ENCODE data around the gene ARMCX6.
"Not testable (repeated sequence)": the region's sequence is repeated elsewhere in the genome, so short reads cannot be mapped to it uniquely, and the experiment has no call there.

The ARMCX6 gene

GRCh38 chrX:101617211-101618191, at the start of gene ARMCX6:
ARMCX6 (minus strand) TSS chrX:101618000; CDS start chrX:101616620, 1,380 bp downstream.
- DNase-seq (ENCODE audit: low read depth in 3 of 3): peak; percentile 36 to 56 (median 48)

- no peak for DNase-seq (ENCODE audit: low read depth in 3 of 3)
Observed at GRCh38 chrX:101659601-101660063, 41.8 kb upstream of the ARMCX6 start, which contains the start of gene ARMCX2. ARMCX2 (minus strand) TSS chrX:101659850; CDS start chrX:101657588, 2,262 bp downstream.

- DNase-seq (ENCODE audit: low read depth in 3 of 3): peak; percentile 21 to 62 (median 34)
Observed at GRCh38 chrX:101658661-101659491, 41.1 kb upstream of the ARMCX6 start.

GRCh38 chrX:101657495-101657894, 39.7 kb upstream of the ARMCX6 start:
- DNase-seq (ENCODE audit: low read depth in 3 of 3): no peak

GRCh38 chrX:101656817-101657216, 39.0 kb upstream of the ARMCX6 start:
- no peak for DNase-seq (ENCODE audit: low read depth in 3 of 3)

GRCh38 chrX:101655534-101655933, 37.7 kb upstream of the ARMCX6 start:
- DNase-seq (ENCODE audit: low read depth in 3 of 3): no peak

- DNase-seq (ENCODE audit: low read depth in 3 of 3): not testable (repeated sequence)
Observed at GRCh38 chrX:101647716-101648115, 29.9 kb upstream of the ARMCX6 start.

GRCh38 chrX:101642093-101642492, 24.3 kb upstream of the ARMCX6 start:
- DNase-seq (ENCODE audit: low read depth in 3 of 3): no peak

GRCh38 chrX:101639583-101639982, 21.8 kb upstream of the ARMCX6 start:
- DNase-seq (ENCODE audit: low read depth in 3 of 3): no peak

- no peak for DNase-seq (ENCODE audit: low read depth in 3 of 3)
Observed at GRCh38 chrX:101619364-101619763, 1.6 kb upstream of the ARMCX6 start.

GRCh38 chrX:101605728-101606127, 12.1 kb downstream of the ARMCX6 start:
- no peak for DNase-seq (ENCODE audit: low read depth in 3 of 3)

GRCh38 chrX:101605146-101605545, 12.7 kb downstream of the ARMCX6 start:
- DNase-seq (ENCODE audit: low read depth in 3 of 3): no peak

- no peak for DNase-seq (ENCODE audit: low read depth in 3 of 3)
Observed at GRCh38 chrX:101602077-101602476, 15.7 kb downstream of the ARMCX6 start.

GRCh38 chrX:101599592-101599991, 18.2 kb downstream of the ARMCX6 start:
- not testable (repeated sequence) for DNase-seq (ENCODE audit: low read depth in 3 of 3)

- peak in 1 of 3 donors; percentile 39 for DNase-seq (ENCODE audit: low read depth in 3 of 3)
Observed at GRCh38 chrX:101595739-101596419, 21.9 kb downstream of the ARMCX6 start.
